Measurements from ENCODE around the gene ROBO1.

- TF ChIP-seq CTCF (optimal IDR thresholded peaks at IDR 0.05 in 1 of 3, IDR thresholded peaks at IDR 0.05 in 1 of 3, conservative IDR thresholded peaks at IDR 0.05 in 1 of 3; ENCODE audit: extremely low read depth in 1 of 3, insufficient read depth in 2 of 3, low read length in 3 of 3) (no peak), EZH2 (IDR thresholded peaks at IDR 0.05; ENCODE audit: low read length) (no peak)
Measured at GRCh38 chr3:78974181-78974790, 793.5 kb downstream of the ROBO1 start.
